HG03520 (cell line): Measurements from ENCODE around the gene VEGFB.
A peak's percentile ranks its signal among the peaks of the same experiment; 100 is the strongest.

Experiments used
- ATAC-seq: cut with Tn5 transposase; IDR thresholded peaks from one replicate; pipeline ENCODE4 v1.9.1; 2021; ENCODE audit warnings: mild to moderate bottlenecking, moderate library complexity; ENCODE audit not compliant: unreplicated experiment

Gene VEGFB

DNA sequence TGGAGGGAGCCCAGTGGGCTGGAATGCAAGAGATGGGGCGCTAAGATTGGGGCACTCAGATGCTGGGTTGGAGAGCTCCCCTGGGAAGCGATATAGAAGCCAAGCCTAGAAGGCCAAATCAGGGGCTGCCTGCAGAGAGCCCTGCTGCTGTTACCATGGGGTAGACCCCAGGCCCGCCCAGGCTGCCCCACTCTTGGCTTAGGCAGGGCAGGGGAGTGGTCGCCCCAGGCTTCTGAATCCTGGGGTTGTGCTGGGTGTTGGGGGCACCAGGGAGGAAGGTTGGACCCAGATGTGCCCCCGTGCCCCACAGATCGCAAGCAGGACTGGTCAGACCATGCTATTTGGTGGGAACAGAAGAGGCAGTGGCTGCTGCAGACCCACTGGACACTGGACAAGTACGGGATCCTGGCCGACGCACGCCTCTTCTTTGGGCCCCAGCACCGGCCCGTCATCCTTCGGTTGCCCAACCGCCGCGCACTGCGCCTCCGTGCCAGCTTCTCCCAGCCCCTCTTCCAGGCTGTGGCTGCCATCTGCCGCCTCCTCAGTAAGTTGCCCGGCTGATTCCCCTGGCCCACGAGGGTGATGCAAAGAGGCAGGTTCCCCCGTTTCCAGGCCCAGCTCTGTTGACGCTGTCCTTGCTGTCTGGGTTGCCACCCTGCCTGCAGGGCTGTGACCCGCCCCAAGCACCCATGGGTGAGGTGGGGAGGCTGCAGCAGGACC is 23.9 kb upstream of the VEGFB start:
- ATAC-seq = no peak

DNA sequence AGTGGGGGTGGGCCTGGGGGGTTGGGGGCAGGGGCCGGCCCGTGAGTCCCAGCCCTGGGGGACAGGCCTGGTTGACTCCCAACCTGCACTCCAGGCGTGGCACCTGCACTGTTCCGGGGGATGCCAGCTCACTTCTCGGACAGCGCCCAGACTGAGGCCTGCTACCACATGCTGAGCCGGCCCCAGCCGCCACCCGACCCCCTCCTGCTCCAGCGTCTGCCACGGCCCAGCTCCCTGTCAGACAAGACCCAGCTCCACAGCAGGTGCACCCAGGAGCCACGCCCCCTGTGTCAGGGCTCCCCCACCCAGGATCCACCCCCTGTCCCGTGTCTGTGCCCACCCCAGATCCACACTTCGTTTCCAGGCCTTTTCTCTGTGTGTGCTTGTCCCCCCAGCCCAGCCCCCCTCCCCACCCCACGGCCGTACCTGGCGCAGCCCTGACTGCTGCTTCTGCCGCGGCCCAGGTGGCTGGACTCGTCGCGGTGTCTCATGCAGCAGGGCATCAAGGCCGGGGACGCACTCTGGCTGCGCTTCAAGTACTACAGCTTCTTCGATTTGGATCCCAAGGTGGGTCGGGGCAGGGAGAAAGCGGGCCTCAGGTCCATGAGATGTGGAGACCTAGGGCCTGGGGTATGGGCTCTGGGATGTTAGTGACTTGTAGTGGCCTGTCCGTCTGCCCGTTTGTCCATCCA is 23.1 kb upstream of the VEGFB start:
- no peak for ATAC-seq

DNA sequence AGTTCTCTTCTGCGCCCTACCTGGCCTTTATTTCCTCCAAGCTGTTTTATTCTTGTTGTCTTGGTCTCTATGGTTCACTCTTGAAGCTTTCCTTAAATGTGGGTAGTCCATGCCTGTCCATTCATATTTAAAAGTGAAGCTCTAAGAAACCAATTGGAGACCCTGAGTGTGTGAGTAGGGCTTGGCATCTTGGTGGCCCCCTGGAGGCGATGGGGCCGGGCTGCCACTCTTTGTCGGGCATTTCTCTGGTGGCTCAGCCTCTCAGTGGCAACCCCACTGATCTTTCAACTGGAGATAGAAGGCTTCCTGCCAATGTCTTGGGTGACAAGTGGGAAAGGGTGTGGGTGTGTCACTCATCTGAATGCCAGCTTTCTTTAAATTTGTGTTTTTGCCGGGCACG is 17.5 kb upstream of the VEGFB start:
- no peak for ATAC-seq

DNA sequence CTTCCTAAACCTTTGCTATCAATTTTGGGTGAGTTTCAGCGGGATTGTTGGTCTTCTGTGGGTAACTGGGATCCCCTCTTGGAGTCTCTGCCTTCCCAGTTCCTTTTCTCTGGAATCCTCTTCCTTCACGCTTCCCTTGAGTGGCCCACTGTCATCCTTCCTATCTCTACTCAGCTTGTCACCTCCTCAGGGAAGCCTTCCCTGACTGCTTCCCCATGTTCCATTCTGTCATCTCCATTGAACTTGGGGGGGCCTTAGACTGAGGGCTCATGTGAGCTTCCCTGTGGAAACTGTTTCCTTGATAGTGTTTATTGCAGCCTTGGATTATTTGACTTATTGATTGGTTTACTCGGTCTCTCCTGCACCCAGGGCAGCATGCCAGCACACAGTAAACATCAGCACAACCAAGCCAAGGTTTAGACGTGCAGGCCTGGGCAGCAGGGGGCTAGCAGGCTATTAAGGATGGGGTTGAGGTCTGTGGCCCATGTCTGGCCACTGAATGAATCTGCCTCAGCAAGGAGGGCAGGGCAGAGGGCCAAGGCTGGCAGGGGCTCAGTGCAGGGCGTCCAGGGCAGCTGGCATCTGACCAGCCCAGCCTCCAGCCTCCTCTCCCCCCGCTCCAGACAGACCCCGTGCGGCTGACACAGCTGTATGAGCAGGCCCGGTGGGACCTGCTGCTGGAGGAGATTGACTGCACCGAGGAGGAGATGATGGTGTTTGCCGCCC is 15.6 kb upstream of the VEGFB start:
- ATAC-seq = no peak

DNA sequence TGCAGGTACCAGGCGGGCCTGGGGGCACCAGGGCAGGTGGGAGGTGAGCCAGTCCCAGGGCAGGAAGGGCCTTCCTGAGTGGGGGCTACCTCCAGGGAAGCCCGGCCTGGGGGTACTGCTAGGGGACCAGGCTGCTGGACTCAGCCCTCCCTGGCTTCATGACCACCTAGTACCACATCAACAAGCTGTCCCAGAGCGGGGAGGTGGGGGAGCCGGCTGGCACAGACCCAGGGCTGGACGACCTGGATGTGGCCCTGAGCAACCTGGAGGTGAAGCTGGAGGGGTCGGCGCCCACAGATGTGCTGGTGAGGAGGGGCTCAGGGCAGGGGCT is 15.1 kb upstream of the VEGFB start:
- no peak for ATAC-seq

DNA sequence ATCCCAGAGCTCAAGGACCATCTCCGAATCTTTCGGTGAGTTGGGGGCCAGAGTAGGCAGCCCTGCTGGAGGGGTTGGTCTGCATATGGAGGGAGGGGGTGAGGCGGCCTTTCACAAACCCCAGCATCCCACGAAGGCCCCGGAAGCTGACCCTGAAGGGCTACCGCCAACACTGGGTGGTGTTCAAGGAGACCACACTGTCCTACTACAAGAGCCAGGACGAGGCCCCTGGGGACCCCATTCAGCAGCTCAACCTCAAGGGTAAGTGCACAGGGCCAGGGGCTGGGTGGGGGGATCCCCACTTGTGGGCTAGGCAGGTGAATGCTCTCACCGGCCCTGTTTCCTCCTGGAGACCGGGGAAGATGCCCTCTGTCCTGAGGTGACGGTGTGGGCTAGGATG is 14.6 kb upstream of the VEGFB start:
- no peak for ATAC-seq

DNA sequence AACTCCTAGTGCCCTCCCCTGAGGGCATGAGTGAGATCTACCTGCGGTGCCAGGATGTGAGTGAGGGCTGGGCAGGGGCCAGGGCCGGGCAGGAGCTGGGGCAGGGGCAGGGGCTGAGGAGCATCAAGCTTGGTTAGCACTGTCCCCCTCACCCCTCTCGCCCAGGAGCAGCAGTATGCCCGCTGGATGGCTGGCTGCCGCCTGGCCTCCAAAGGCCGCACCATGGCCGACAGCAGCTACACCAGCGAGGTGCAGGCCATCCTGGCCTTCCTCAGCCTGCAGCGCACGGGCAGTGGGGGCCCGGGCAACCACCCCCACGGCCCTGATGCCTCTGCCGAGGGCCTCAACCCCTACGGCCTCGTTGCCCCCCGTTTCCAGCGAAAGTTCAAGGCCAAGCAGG is 14.1 kb upstream of the VEGFB start:
- ATAC-seq = no peak

DNA sequence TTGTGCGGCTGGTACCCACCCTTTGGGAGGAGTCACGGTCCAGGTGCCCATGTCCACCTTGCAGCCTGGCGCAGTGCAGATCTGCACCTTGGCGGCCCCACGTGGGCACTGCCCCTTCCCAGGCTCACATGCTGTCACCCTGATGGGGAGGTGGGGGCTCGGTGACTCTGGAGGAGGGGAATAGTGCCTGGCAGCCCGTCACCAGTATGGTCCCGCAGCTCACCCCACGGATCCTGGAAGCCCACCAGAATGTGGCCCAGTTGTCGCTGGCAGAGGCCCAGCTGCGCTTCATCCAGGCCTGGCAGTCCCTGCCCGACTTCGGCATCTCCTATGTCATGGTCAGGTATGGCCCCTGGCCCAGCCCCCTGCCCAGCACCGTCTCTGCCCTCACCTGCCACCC is 13.6 kb upstream of the VEGFB start:
- no peak for ATAC-seq

DNA sequence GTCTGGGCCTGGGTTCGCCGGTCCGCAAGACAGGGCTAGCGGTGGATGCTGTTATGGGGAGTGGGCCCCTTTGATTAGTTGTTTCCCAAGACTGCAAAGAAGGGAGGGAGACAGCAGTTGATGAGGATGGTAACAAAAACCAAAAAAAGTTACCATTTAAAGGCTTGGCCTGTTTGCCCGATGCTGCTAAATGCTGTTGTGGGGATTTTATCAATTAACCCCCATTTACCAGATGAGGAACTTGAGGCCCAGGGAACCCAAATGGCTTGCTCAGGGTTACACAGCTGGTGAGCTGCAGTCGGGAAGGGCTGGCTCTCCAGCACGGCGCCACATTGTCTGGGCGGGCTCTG is 11.8 kb upstream of the VEGFB start:
- no peak for ATAC-seq

DNA sequence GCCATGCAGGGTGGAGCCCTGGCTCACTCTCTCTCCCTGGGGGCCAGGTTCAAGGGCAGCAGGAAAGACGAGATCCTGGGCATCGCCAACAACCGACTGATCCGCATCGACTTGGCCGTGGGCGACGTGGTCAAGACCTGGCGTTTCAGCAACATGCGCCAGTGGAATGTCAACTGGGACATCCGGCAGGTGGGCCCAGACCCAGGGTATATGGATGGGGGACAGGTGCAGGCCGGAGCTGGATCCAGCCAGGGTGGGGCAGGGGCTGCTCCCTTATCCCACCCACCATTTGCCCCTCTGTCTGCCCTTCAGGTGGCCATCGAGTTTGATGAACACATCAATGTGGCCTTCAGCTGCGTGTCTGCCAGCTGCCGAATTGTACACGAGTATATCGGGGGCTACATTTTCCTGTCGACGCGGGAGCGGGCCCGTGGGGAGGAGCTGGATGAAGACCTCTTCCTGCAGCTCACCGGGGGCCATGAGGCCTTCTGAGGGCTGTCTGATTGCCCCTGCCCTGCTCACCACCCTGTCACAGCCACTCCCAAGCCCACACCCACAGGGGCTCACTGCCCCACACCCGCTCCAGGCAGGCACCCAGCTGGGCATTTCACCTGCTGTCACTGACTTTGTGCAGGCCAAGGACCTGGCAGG is 11.3 kb upstream of the VEGFB start:
- no peak for ATAC-seq

DNA sequence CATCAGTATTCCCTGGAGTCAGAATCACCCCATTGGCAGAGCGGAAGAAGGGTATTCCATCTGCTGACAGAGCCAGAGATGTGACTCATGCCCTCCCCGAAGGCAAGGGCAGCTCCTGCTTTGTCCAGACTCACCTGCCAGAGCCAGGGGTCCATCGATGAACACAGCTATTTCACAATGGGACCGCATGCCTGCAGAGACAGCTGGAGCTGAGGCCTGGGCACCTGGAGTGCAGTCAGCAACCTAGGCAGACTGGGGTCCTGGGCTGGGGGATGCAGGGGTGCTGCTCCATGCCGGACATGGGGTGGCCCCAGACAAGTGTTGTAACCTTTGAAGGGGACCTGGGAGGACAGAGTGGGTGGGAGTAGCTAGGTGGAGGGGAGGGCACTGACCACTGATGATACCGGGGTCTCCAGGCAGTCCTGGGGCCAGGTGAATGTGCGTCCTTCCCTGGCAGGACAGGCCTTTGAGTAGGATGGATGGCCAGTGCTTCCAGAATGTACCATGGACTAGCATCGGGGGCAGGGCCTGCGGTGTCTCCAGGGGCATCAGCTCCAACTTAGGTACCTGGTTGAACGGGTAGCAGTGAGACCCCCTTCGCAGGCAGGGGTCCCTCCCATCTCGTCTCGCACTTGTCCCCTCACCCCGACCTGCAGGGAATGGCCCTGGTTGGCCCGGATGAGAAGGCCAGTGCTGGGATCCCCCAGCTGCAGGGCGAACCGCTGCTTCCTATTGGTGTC is 10.1 kb upstream of the VEGFB start:
- no peak for ATAC-seq

DNA sequence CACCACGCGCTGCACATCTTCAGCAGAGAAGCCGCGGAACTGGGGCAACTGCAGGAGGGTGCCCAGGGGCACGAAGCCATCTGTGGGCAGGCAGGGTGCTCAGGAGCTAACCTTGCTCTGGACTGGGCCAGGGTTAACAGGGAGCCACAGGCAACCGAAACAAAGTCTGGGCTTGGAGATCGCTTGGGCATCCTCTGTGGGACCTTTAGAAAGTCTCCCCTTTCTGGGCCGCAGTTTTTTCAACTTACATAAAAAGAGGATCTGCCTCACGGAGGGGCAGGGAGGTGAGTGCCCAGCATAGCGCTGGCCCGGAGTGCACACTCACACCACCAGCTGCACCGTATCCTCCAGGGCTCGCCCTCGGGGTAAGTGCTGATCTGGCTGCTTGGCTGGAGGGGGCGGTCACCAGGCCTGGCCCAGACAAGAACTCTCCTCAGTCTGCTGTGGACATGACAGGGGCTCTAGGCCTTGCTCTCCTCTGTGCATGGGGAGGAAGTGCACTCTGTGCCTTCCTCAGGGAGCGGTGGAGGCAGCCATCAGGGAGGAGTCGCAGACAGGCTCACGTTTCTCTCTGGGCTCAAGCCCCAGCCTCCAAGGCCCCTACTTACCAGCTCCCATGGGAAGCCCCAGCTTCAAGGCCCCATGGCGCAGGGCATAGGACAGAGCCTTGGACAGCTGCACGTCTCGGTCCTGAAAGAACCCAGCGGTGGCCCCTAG is 9.3 kb upstream of the VEGFB start:
- ATAC-seq = no peak

DNA sequence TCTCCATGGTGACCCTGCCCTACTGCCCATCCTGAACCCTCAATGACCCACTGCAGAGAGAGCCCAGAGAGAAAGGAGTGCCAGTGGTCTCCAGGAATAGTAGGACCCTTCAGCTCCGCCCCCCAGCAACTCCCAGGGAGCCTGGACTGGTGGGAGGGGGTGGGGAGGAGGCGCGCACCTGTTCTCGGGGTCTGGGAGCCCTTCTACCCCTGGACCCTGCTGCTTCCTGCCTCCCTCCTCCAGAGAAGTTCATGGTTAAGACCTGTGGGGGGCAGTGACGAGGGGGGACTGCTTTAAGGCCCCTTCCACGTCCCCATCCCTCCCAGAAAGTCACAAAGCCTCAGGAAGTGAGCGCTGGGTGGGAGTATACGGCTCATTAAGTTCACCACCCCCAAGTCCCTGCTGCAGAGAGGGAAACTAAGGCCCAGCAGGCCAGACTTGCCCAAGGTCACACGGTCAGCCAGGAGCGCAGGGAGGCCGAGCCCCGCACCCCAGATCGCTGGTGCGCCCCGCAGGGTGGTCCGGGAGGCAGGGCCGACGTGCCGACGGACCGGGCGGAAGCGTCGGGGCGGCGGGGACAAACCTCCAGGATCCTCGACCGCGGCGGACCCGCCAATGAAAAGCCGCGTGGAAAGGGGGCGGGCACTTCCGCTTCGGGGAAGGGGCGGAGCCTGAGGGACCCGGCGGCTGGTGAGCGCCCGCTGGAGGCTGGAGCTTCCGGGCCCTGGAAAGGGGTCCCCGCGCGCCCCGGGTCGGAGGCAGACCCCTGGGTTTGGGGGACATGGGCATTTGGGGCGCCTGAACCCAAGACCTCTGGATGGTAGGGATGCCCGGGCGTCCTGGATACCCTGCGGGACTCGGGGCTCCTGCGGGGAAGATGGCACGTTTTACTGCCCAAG is 8.5 kb upstream of the VEGFB start, which contains the start of the genes NUDT22 and TRPT1:
Gene NUDT22, plus strand, starts transcription at position 667 of the 899 bp plus-strand sequence. CDS start 379 bp downstream, outside the sequence.
Gene TRPT1, minus strand, starts transcription at position 579 of the 899 bp plus-strand sequence. Its CDS starts 326 bp downstream, at position 253.
- peak; percentile 40 for ATAC-seq

DNA sequence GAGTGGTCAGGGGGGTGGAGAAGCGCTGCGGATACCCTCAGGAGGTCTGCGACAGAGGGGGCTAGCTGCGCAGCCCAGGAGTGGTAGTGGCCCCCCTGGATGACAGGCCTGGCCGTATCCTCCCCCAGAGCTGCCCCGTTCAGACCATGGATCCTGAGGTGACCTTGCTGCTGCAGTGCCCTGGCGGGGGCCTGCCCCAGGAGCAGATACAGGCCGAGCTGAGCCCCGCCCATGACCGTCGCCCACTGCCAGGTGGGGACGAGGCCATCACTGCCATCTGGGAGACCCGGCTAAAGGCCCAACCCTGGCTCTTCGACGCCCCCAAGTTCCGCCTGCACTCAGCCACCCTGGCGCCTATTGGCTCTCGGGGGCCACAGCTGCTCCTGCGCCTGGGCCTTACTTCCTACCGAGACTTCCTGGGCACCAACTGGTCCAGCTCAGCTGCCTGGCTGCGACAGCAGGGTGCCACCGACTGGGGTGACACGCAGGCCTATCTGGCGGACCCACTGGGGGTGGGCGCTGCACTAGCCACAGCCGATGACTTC is 7.8 kb upstream of the VEGFB start:
- no peak for ATAC-seq

DNA sequence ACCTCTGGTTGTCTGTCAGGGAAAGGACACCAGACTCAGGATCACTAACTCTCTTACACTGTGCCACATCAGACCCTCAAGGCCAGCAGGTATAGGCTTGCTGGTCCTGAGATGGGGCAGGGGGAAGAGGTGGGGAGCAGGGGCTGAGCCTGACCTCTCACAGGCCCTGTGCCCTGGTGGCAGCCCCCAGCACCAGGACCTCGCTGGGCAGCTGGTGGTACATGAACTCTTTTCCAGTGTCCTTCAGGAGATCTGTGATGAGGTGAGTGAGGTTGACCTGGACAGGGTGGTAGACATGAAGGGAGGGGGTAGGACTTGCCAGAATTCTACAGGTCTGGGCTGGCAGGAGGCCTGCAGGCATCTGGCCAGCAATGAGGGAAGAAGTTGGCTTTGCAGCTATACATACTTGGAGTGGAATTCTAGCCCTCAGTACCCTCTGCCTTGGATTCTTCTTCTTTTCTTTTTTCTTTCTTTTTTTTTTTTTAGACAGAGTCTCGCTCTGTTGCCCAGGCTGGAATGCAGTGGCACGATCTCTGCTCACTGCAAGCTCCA is 6.9 kb upstream of the VEGFB start:
- ATAC-seq = no peak

DNA sequence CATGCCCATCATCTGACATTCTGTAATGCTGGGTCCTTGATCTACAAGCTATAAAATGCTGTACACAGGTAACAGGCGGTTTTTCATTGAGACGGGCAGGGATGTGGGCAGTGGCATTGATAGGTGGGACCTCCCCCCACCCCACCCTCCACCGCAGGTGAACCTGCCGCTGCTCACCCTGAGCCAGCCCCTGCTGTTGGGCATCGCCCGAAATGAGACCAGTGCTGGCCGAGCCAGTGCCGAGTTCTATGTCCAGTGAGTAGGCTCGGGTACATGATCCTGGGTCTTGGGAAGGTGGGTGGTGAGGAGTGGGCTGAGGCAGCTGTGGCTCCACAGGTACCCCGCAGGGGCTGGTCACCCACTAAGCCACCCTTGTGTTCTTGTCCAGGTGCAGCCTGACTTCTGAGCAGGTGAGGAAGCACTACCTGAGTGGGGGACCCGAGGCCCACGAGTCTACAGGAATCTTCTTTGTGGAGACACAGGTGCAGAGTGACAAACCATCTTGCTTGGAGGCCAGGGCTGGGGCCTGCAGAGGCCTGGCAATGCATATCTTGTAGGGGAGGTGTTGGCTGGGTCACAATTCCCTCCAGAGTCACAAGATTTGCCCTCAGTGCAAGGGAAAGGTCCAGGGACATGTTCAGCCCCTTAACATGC is 5.2 kb upstream of the VEGFB start:
- ATAC-seq = no peak

DNA sequence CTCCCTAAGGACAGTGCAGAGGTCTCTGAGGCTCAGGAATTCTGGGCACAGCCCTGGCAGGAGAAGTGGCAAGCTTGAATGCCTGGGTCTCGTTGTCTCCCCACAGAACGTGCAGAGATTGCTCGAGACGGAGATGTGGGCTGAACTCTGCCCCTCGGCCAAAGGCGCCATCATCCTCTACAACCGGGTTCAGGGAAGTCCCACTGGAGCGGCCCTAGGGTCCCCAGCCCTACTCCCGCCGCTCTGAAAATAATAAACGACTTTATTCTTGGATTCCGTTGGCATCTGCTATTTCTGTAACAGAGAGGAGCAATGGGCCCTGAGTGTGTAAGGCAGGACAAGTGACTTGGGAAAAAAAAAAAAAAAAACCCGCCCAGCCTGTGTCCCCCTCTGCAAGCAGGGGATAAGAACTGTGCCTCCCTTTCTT is 4.6 kb upstream of the VEGFB start:
- no peak for ATAC-seq
